Neural crest cell (in vitro differentiated cells): ENCODE data around the gene COL20A1. TPM values are rescaled to one million over a fixed set of nuclear protein-coding genes. Genes with fewer than 3 reads are reported as not detected.
A peak's percentile ranks its signal among the peaks of the same experiment; 100 is the strongest.

Source experiments
- DNase-seq: peaks from one replicate; pipeline ENCODE4 v3.0.0; 2021; ENCODE audit warnings: low read depth, mixed read lengths, low spot score
- H3K27ac Mint-ChIP-seq: one replicate; pipeline ENCODE4 v1.8.0; 2021; ENCODE audit warnings: mild to moderate bottlenecking, mixed read lengths; ENCODE audit not compliant: unreplicated experiment
- H3K27me3 Mint-ChIP-seq: 2 replicates; pipeline ENCODE4 v1.8.0; 2021; ENCODE audit warnings: low read depth, mild to moderate bottlenecking, mixed read lengths
- H3K36me3 Mint-ChIP-seq: 2 replicates; pipeline ENCODE4 v1.8.0; 2021; ENCODE audit warnings: low read depth, mild to moderate bottlenecking, mixed read lengths
- H3K4me1 Mint-ChIP-seq: 2 replicates; pipeline ENCODE4 v1.8.0; 2021; ENCODE audit warnings: mixed read lengths
- H3K4me3 Mint-ChIP-seq: one replicate; pipeline ENCODE4 v1.8.0; 2021; ENCODE audit warnings: mild to moderate bottlenecking, mixed read lengths
- H3K9me3 Mint-ChIP-seq: 2 replicates; pipeline ENCODE4 v1.8.0; 2021; ENCODE audit warnings: mixed read lengths
- total RNA-seq: library from RNA; stranded (reverse); gene quantifications from 2 replicates; pipeline ENCODE4 v1.2.1, GENCODE V29; 2021
- TF ChIP-seq, protein P1 (sequence below): fragments of 200-600 bp; sonication (generic); conservative IDR thresholded peaks from 2 replicates; pipeline ENCODE4 v1.5.0; 2021; ENCODE audit warnings: antibody characterized with exemption, mild to moderate bottlenecking

The COL20A1 gene
- total RNA-seq, 1 donor from 2014 or later: 10.2 TPM

GRCh38 chr20:63294536-63294900, 1.5 kb downstream of the COL20A1 start:
- Mint-ChIP-seq H3K4me1 (peaks cover 30% of the 10 kb centered on the region), H3K4me3 (no peak overlapping the region), H3K36me3 (peaks cover 2% of the 10 kb centered on the region), H3K27me3 (peaks cover 4% of the 10 kb centered on the region), H3K9me3 (no peaks in the 10 kb centered on the region), H3K27ac (peak overlapping the region; percentile 43)
- TF ChIP-seq, protein P1, sequence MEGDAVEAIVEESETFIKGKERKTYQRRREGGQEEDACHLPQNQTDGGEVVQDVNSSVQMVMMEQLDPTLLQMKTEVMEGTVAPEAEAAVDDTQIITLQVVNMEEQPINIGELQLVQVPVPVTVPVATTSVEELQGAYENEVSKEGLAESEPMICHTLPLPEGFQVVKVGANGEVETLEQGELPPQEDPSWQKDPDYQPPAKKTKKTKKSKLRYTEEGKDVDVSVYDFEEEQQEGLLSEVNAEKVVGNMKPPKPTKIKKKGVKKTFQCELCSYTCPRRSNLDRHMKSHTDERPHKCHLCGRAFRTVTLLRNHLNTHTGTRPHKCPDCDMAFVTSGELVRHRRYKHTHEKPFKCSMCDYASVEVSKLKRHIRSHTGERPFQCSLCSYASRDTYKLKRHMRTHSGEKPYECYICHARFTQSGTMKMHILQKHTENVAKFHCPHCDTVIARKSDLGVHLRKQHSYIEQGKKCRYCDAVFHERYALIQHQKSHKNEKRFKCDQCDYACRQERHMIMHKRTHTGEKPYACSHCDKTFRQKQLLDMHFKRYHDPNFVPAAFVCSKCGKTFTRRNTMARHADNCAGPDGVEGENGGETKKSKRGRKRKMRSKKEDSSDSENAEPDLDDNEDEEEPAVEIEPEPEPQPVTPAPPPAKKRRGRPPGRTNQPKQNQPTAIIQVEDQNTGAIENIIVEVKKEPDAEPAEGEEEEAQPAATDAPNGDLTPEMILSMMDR: no peak
- no peak for DNase-seq

DNA sequence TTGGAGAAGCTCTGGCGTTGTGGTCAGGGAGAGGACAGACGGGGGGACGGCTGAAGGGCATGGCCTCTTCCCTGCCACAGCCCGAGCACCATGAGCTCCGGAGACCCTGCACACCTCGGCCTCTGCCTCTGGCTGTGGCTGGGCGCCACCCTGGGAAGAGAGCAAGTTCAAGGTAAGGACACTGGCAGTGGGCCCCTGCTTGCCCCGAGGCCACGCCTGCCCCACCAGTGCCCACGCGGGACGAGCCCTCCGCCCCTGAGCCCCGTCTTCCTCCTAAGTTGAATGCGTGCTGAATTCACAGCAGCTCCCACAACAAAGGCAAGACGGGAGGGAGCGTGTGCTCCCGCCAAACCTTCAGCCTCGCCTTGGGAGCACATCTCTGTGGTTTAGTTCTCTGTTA, 2.0 kb downstream of the COL20A1 start:
- TF ChIP-seq, protein P1: no peak
- Mint-ChIP-seq H3K27me3 (peaks cover 4% of the 10 kb centered on the region), H3K36me3 (peaks cover 2% of the 10 kb centered on the region), H3K4me1 (peaks cover 30% of the 10 kb centered on the region), H3K4me3 (peak overlapping the region; percentile 84), H3K27ac (peak overlapping the region; percentile 92), H3K9me3 (no peaks in the 10 kb centered on the region)
- DNase-seq: no peak

- DNase-seq: no peak
- H3K4me3 Mint-ChIP-seq: peak overlapping the region; percentile 84
- H3K4me1 Mint-ChIP-seq: peaks cover 30% of the 10 kb centered on the region
- no peaks in the 10 kb centered on the region for H3K9me3 Mint-ChIP-seq
- peaks cover 4% of the 10 kb centered on the region for H3K27me3 Mint-ChIP-seq
- peaks cover 2% of the 10 kb centered on the region for H3K36me3 Mint-ChIP-seq
- H3K27ac Mint-ChIP-seq: peak overlapping the region; percentile 92
- TF ChIP-seq, protein P1: no peak
These were observed 2.4 kb downstream of the COL20A1 start for GRCh38 chr20:63295422-63295821.

- no peak for DNase-seq
- peaks cover 7% of the 10 kb centered on the region for H3K27me3 Mint-ChIP-seq
- peaks cover 2% of the 10 kb centered on the region for H3K36me3 Mint-ChIP-seq
- TF ChIP-seq, protein P1: no peak
- H3K27ac Mint-ChIP-seq: no peak overlapping the region
- no peaks in the 10 kb centered on the region for H3K9me3 Mint-ChIP-seq
- peak overlapping the region; percentile 84 for H3K4me3 Mint-ChIP-seq
- peaks cover 30% of the 10 kb centered on the region for H3K4me1 Mint-ChIP-seq
These were observed 2.9 kb downstream of the COL20A1 start for GRCh38 chr20:63295846-63296245.

DNA sequence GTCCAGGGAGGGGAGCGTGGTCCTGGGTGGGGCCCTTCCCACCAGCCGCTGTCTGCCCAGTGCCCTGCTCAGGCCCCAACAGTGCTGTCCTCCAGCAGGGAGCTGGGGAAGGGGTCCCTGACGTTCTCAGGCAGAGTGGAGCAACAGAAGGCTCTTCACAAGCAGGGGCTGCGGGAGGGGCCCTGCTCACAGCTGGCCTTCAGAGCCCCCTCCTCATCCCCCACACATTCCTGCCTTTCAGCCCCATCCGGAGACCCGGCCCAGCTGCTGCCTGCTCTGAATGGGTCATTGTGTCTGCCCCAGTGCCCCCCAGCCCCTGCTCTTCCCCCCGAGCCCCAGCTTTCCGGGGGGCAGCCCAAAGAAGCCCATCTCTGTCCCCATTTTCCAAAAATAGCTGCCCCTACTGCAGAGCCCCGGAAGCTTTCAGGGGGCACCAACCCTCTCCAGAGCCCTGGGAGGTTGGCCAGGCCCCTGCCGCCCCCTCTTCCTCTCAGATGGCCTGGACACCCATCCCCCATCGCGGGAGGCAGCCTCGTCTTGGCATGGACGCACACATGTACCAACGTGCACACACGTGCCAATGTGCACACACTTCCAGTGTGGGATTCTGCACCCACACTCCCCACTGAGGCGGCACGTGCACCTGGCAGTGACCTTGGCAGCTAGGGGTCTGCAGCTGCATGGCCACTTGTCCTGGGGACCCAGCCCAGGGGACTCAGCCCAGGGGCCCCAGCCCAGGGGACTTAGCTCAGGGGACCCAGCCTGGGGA, 3.7 kb downstream of the COL20A1 start:
- Mint-ChIP-seq H3K27ac (no peak overlapping the region), H3K4me1 (peaks cover 30% of the 10 kb centered on the region), H3K36me3 (peaks cover 2% of the 10 kb centered on the region), H3K9me3 (no peaks in the 10 kb centered on the region), H3K27me3 (peaks cover 8% of the 10 kb centered on the region), H3K4me3 (peak overlapping the region; percentile 38)
- DNase-seq: peak; percentile 44
- TF ChIP-seq, protein P1: no peak
